ENCODE results near the gene SAMD4A. TPM values are rescaled to one million over a fixed set of nuclear protein-coding genes. Genes with fewer than 3 reads are reported as not detected.

SAMD4A gene
- total and polyA plus RNA-seq, 7 experiments from 2014 or later: 0.73 to 5.7 (median 1.7) TPM; not detected in 2

DNA sequence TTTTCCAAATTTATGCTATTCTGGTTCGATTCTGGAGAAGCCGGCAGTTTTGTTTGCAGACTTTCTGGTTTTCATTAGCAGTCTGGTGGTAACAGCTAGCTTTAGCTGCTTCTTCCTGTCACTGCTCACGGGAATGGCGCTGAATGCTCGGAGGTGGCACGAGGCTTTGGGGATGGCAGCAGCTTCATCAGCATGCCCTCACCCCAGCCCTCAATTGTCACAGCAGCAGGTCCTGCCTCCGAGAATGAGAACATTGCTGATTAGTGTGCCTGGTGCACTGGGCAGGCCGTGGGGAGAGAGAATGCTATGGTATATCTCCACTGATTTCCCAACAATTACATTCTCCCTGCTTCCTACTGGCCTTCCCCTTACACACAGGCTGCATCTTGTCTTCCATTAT is 73.6 kb downstream of the SAMD4A start:
- no peak overlapping the region for H3K4me3 Mint-ChIP-seq
- Histone ChIP-seq H3K36me3 (ENCODE audit: control insufficient read depth in 2 of 3, insufficient read depth in 3 of 3, low read length in 3 of 3) (no peaks in the 10 kb centered on the region), H3K4me1 (ENCODE audit: control insufficient read depth in 2 of 2, insufficient read depth in 2 of 2, low read length in 2 of 2) (no peaks in the 10 kb centered on the region), H3K27me3 (ENCODE audit: control insufficient read depth in 2 of 2, insufficient read depth in 2 of 2, low read length in 2 of 2) (no peaks in the 10 kb centered on the region), H3K4me3 (ENCODE audit: low read length) (no peak overlapping the region), H3K9me3 (ENCODE audit: control insufficient read depth in 2 of 3, low read length in 3 of 3) (no peaks in the 10 kb centered on the region), H3K27ac (ENCODE audit: low read depth, low read length) (no peak overlapping the region)
- ATAC-seq (no peak), DNase-seq (no peak)
- no peaks in the 10 kb centered on the region for H3K36me3 Mint-ChIP-seq
- peaks cover 0 to 6% (median 4%) of the 10 kb centered on the region in 5 donors for H3K27me3 Mint-ChIP-seq
- H3K9me3 Mint-ChIP-seq: no peaks in the 10 kb centered on the region
- POLR2A ChIA-PET: no interaction called here
- peak overlapping the region in 1 of 9 donors; percentile 1 for H3K27ac Mint-ChIP-seq
- intact Hi-C loops (cut with micrococcal nuclease): no loop called here
- peaks cover 0 to 3% (median 0%) of the 10 kb centered on the region in 7 donors for H3K4me1 Mint-ChIP-seq
- CTCF ChIA-PET: no interaction called here

DNA sequence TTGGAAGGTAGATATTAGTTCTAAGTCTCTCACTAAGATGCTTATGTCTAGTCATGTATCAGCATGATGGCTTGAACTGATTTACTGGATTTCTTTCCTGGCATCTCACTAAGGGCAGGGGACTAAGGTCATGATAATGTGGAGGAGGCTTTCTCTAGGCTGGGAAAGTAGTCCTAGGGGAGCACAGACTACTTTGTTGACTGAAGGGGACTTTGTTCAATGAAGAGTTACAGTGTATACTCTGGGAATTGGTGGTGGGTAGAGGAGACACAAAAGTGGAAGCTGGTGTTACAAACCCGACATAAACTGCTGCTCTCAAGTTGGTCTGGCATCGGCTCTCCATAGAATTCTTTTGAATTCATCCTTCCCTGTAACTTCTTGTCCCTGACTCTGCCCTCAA is 75.2 kb downstream of the SAMD4A start:
- Mint-ChIP-seq H3K4me3 (no peak overlapping the region), H3K36me3 (no peaks in the 10 kb centered on the region), H3K27ac (peak overlapping the region in 1 of 9 donors; percentile 67), H3K9me3 (no peaks in the 10 kb centered on the region), H3K4me1 (peaks cover 0 to 4% (median 0%) of the 10 kb centered on the region in 7 donors), H3K27me3 (peaks cover 0 to 5% (median 3%) of the 10 kb centered on the region in 5 donors)
- intact Hi-C loops (cut with micrococcal nuclease): no loop called here
- ChIA-PET POLR2A (interaction anchor here (0.7 kb wide), 1 partner anchor 348 kb away, joined by 4 read pairs; no protein-coding TSS in a partner anchor), CTCF (interaction anchor here (0.8 to 2.4 kb wide), 3 partner anchors 8 to 78 kb away, joined by 4 to 12 read pairs (median 4); no protein-coding TSS in a partner anchor)
- ATAC-seq: no peak
- DNase-seq: no peak
- H3K9me3 ChIP-seq (ENCODE audit: control insufficient read depth in 2 of 3, low read length in 3 of 3): no peaks in the 10 kb centered on the region
- H3K36me3 ChIP-seq (ENCODE audit: control insufficient read depth in 2 of 3, insufficient read depth in 3 of 3, low read length in 3 of 3): no peaks in the 10 kb centered on the region
- H3K4me3 ChIP-seq (ENCODE audit: low read length): no peak overlapping the region
- H3K27ac ChIP-seq (ENCODE audit: low read depth, low read length): no peak overlapping the region
- no peaks in the 10 kb centered on the region for H3K4me1 ChIP-seq (ENCODE audit: control insufficient read depth in 2 of 2, insufficient read depth in 2 of 2, low read length in 2 of 2)
- no peaks in the 10 kb centered on the region for H3K27me3 ChIP-seq (ENCODE audit: control insufficient read depth in 2 of 2, insufficient read depth in 2 of 2, low read length in 2 of 2)

DNA sequence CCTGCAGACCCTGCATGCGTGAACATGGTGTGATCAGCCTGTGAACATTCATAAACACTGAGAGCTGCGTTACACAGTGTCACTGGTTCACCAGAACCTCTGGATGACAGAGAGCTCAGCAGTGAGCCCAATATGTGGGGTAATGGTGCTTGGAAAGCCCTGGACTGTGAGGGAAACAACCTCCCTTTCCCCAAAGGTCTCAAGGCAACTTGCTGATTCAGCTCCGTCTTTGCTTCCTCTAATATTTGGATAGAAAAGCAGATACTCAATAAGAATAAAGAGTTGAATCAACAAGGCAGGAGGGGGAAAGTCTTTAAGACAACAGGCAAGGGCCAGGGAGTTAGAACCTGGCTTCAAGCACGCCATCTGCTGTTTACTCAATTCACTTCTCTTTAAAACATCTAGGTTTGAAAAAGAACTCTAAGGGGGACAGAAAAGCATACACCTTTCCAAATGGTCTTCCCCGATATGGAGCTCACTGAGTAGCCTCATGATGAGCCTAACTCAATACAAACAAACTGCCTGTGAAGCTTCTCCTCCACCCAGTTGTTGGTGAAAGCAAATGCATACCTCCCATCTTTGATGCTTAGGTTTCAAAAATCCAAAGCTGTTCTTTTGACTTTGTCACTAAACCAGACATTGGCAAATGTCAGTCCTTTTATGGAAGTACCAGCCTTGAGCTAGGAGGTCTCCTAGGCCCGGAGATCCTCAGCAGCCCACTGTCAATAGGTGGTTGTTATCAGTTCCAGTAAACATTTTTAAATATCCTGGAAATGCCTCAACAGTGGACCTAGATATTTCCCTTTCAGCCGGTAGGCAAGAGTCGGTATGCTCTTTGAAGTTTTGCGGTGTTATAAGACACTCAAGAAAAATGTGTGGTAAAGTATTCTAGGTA is 76.1 kb downstream of the SAMD4A start:
- H3K36me3 Mint-ChIP-seq: no peaks in the 10 kb centered on the region
- POLR2A ChIA-PET: interaction anchor here (0.7 to 1.4 kb wide), 2 partner anchors 97 to 347 kb away, joined by 3 to 4 read pairs; no protein-coding TSS in a partner anchor
- Histone ChIP-seq H3K4me1 (ENCODE audit: control insufficient read depth in 2 of 2, insufficient read depth in 2 of 2, low read length in 2 of 2) (no peaks in the 10 kb centered on the region), H3K4me3 (ENCODE audit: low read length) (no peak overlapping the region), H3K9me3 (ENCODE audit: control insufficient read depth in 2 of 3, low read length in 3 of 3) (no peaks in the 10 kb centered on the region), H3K36me3 (ENCODE audit: control insufficient read depth in 2 of 3, insufficient read depth in 3 of 3, low read length in 3 of 3) (no peaks in the 10 kb centered on the region), H3K27ac (ENCODE audit: low read depth, low read length) (no peak overlapping the region), H3K27me3 (ENCODE audit: control insufficient read depth in 2 of 2, insufficient read depth in 2 of 2, low read length in 2 of 2) (no peaks in the 10 kb centered on the region)
- intact Hi-C loops (cut with micrococcal nuclease): loop anchor here (1.0 kb wide), 2 partner anchors 79 to 131 kb away; no protein-coding TSS in a partner anchor
- peaks cover 0 to 5% (median 3%) of the 10 kb centered on the region in 5 donors for H3K27me3 Mint-ChIP-seq
- no peaks in the 10 kb centered on the region for H3K9me3 Mint-ChIP-seq
- H3K4me3 Mint-ChIP-seq: no peak overlapping the region
- H3K4me1 Mint-ChIP-seq: peaks cover 0 to 4% (median 0%) of the 10 kb centered on the region in 7 donors
- ATAC-seq (peak; percentile 42), DNase-seq (peak in 4 of 9 donors; percentile 18 to 29 (median 22))
- CTCF ChIA-PET: interaction anchor here (0.8 to 2.4 kb wide), 3 partner anchors 9 to 79 kb away, joined by 4 to 12 read pairs (median 4); no protein-coding TSS in a partner anchor
- H3K27ac Mint-ChIP-seq: no peak overlapping the region

DNA sequence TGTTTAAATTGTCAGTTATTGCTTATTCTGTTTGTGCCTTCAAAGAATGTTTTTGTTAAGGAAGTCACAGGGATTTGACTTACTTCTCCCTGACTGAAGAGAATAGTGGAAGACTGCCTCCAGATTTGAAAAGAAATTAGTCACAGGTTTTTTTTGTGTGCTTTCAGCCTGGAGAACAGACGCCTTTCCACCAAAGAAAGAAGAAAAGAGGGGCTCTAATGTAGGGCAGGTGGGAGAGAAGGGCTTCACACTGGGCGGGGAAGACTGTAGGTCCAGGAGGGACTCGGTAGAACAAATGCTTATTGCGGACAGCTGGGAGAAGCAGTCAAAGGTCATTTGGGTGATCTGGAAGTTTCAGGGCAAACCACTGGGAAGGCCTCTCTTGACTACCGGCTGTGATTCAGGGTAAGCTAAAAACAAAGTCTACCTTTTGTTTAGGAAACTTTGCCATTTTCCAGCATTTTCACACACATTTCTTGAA is 76.8 kb downstream of the SAMD4A start:
- intact Hi-C loops (cut with micrococcal nuclease): loop anchor here (1.0 kb wide), 2 partner anchors 79 to 131 kb away; no protein-coding TSS in a partner anchor
- no peak overlapping the region for H3K27ac ChIP-seq (ENCODE audit: low read depth, low read length)
- H3K27ac Mint-ChIP-seq: no peak overlapping the region
- peaks cover 0 to 4% (median 0%) of the 10 kb centered on the region in 7 donors for H3K4me1 Mint-ChIP-seq
- ATAC-seq (no peak), DNase-seq (no peak)
- no peaks in the 10 kb centered on the region for H3K4me1 ChIP-seq (ENCODE audit: control insufficient read depth in 2 of 2, insufficient read depth in 2 of 2, low read length in 2 of 2)
- ChIA-PET CTCF (interaction anchor here (1.6 to 2.4 kb wide), 2 partner anchors 10 to 80 kb away, joined by 4 to 12 read pairs; no protein-coding TSS in a partner anchor), POLR2A (interaction anchor here (1.4 kb wide), 1 partner anchor 97 kb away, joined by 3 read pairs; no protein-coding TSS in a partner anchor)
- peaks cover 0 to 5% (median 3%) of the 10 kb centered on the region in 5 donors for H3K27me3 Mint-ChIP-seq
- no peak overlapping the region for H3K4me3 Mint-ChIP-seq
- H3K36me3 ChIP-seq (ENCODE audit: control insufficient read depth in 2 of 3, insufficient read depth in 3 of 3, low read length in 3 of 3): no peaks in the 10 kb centered on the region
- H3K4me3 ChIP-seq (ENCODE audit: low read length): no peak overlapping the region
- H3K9me3 ChIP-seq (ENCODE audit: control insufficient read depth in 2 of 3, low read length in 3 of 3): no peaks in the 10 kb centered on the region
- no peaks in the 10 kb centered on the region for H3K36me3 Mint-ChIP-seq
- H3K9me3 Mint-ChIP-seq: no peaks in the 10 kb centered on the region
- H3K27me3 ChIP-seq (ENCODE audit: control insufficient read depth in 2 of 2, insufficient read depth in 2 of 2, low read length in 2 of 2): no peaks in the 10 kb centered on the region

DNA sequence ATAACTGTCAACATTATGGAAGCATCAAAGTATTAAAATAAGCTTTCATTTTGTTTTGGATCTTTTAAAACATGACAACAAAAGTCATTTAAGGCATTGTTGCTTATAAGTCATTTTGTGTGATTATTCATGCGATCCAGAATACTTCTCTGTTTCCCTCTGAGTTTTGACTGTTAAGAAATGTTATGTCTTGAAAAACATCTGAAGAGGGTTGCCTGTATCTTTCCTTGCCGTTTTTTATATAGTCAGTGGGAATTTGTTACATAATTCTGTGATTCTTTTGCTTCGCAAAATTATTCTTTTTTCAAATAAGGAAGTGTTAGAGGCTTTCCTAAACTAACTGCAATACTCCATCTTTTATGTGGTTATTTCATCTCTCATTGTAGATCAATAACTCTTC is 78.7 kb downstream of the SAMD4A start:
- Mint-ChIP-seq H3K27ac (no peak overlapping the region), H3K36me3 (no peaks in the 10 kb centered on the region), H3K27me3 (peaks cover 5 to 11% (median 5%) of the 10 kb centered on the region in 5 donors), H3K4me3 (no peak overlapping the region), H3K4me1 (peaks cover 0 to 9% (median 0%) of the 10 kb centered on the region in 7 donors), H3K9me3 (no peaks in the 10 kb centered on the region)
- ChIA-PET POLR2A (no interaction called here), CTCF (no interaction called here)
- DNase-seq (no peak), ATAC-seq (no peak)
- intact Hi-C loops (cut with micrococcal nuclease): no loop called here
- no peaks in the 10 kb centered on the region for H3K4me1 ChIP-seq (ENCODE audit: control insufficient read depth in 2 of 2, insufficient read depth in 2 of 2, low read length in 2 of 2)
- no peaks in the 10 kb centered on the region for H3K27me3 ChIP-seq (ENCODE audit: control insufficient read depth in 2 of 2, insufficient read depth in 2 of 2, low read length in 2 of 2)
- H3K36me3 ChIP-seq (ENCODE audit: control insufficient read depth in 2 of 3, insufficient read depth in 3 of 3, low read length in 3 of 3): no peaks in the 10 kb centered on the region
- no peak overlapping the region for H3K27ac ChIP-seq (ENCODE audit: low read depth, low read length)
- no peaks in the 10 kb centered on the region for H3K9me3 ChIP-seq (ENCODE audit: control insufficient read depth in 2 of 3, low read length in 3 of 3)
- no peak overlapping the region for H3K4me3 ChIP-seq (ENCODE audit: low read length)

DNA sequence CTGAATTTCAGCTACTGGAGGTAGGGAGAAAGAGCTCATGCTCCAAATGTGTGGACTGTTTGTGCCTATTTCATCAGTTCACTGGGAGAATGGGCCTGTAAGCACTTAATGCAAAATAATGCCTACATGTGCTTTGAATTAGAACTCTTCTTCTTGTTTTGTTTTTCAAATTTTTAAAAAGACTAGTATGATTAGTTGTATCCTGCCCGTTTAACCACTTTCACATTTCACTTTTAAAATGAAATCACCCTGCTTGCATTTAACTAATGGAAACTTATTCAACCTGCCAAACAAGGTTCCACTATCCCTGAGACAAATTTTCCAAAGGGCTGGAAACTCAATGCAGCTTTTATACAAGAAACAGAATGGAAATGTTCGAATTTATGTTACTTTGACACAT is 79.7 kb downstream of the SAMD4A start:
- Mint-ChIP-seq H3K27me3 (peaks cover 6 to 14% (median 8%) of the 10 kb centered on the region in 5 donors), H3K9me3 (no peaks in the 10 kb centered on the region), H3K27ac (no peak overlapping the region), H3K4me1 (peaks cover 0 to 10% (median 0%) of the 10 kb centered on the region in 7 donors), H3K36me3 (no peaks in the 10 kb centered on the region), H3K4me3 (no peak overlapping the region)
- Histone ChIP-seq H3K27ac (ENCODE audit: low read depth, low read length) (no peak overlapping the region), H3K4me3 (ENCODE audit: low read length) (no peak overlapping the region), H3K27me3 (ENCODE audit: control insufficient read depth in 2 of 2, insufficient read depth in 2 of 2, low read length in 2 of 2) (no peaks in the 10 kb centered on the region), H3K9me3 (ENCODE audit: control insufficient read depth in 2 of 3, low read length in 3 of 3) (no peaks in the 10 kb centered on the region), H3K4me1 (ENCODE audit: control insufficient read depth in 2 of 2, insufficient read depth in 2 of 2, low read length in 2 of 2) (no peaks in the 10 kb centered on the region), H3K36me3 (ENCODE audit: control insufficient read depth in 2 of 3, insufficient read depth in 3 of 3, low read length in 3 of 3) (no peaks in the 10 kb centered on the region)
- DNase-seq (no peak), ATAC-seq (no peak)
- ChIA-PET POLR2A (no interaction called here), CTCF (no interaction called here)
- intact Hi-C loops (cut with micrococcal nuclease): no loop called here
